NCI-H1092 (cell line): ENCODE results near the gene TIMM23B.
"Not testable (repeated sequence)": the region's sequence is repeated elsewhere in the genome, so short reads cannot be mapped to it uniquely, and the experiment has no call there.

ENCODE experiments used
- DNase-seq: peaks from one replicate; lab custom pipeline; 2025; lab: John Stamatoyannopoulos, UW

The TIMM23B gene

GRCh38 chr10:49941447-49942338 lies at the start of gene TIMM23B, which contains the start of gene PARG:
Gene TIMM23B (plus strand): TSS chr10:49942053. CDS start chr10:49942195, 142 bp downstream.
Gene PARG (minus strand): TSS chr10:49942027. CDS start chr10:49941725, 302 bp downstream.
- peak; percentile 58 for DNase-seq

- DNase-seq: not testable (repeated sequence)
Measured at GRCh38 chr10:49899999-49900398, 41.9 kb upstream of the TIMM23B start.

GRCh38 chr10:49900406-49900805 lies 41.4 kb upstream of the TIMM23B start:
- not testable (repeated sequence) for DNase-seq

- not testable (repeated sequence) for DNase-seq
Measured at GRCh38 chr10:49903829-49904228, 38.0 kb upstream of the TIMM23B start.

GRCh38 chr10:49908290-49909080 lies 33.4 kb upstream of the TIMM23B start:
- DNase-seq: not testable (repeated sequence)

GRCh38 chr10:49910295-49910694 lies 31.6 kb upstream of the TIMM23B start:
- not testable (repeated sequence) for DNase-seq

- DNase-seq: not testable (repeated sequence)
Measured at GRCh38 chr10:49916451-49916850, 25.4 kb upstream of the TIMM23B start.

GRCh38 chr10:49917927-49918326 lies 23.9 kb upstream of the TIMM23B start:
- DNase-seq: not testable (repeated sequence)

GRCh38 chr10:49922041-49922440 lies 19.8 kb upstream of the TIMM23B start:
- DNase-seq: not testable (repeated sequence)

- not testable (repeated sequence) for DNase-seq
Measured at GRCh38 chr10:49923572-49923971, 18.3 kb upstream of the TIMM23B start.

- DNase-seq: not testable (repeated sequence)
Measured at GRCh38 chr10:49931276-49931675, 10.6 kb upstream of the TIMM23B start.

- DNase-seq: not testable (repeated sequence)
Measured at GRCh38 chr10:49931959-49932728, 9.7 kb upstream of the TIMM23B start.

GRCh38 chr10:49942339-49942705 lies 469 bp downstream of the TIMM23B start:
- not testable (repeated sequence) for DNase-seq

- DNase-seq: not testable (repeated sequence)
Measured at GRCh38 chr10:49943607-49944006, 1.8 kb downstream of the TIMM23B start.

GRCh38 chr10:49948142-49948541 lies 6.3 kb downstream of the TIMM23B start:
- DNase-seq: not testable (repeated sequence)

- not testable (repeated sequence) for DNase-seq
Measured at GRCh38 chr10:49948737-49949136, 6.9 kb downstream of the TIMM23B start.

GRCh38 chr10:49952006-49952405 lies 10.2 kb downstream of the TIMM23B start:
- DNase-seq: not testable (repeated sequence)

GRCh38 chr10:49953122-49953521 lies 11.3 kb downstream of the TIMM23B start:
- not testable (repeated sequence) for DNase-seq

GRCh38 chr10:49970331-49970857 lies 28.5 kb downstream of the TIMM23B start:
- DNase-seq: not testable (repeated sequence)

GRCh38 chr10:49971466-49971865 lies 29.6 kb downstream of the TIMM23B start:
- not testable (repeated sequence) for DNase-seq

- not testable (repeated sequence) for DNase-seq
Measured at GRCh38 chr10:49972094-49972493, 30.2 kb downstream of the TIMM23B start.
